Kidney epithelial cell (primary cell): ENCODE data around the gene ZFX. TPM values are rescaled to one million over a fixed set of nuclear protein-coding genes. Genes with fewer than 3 reads are reported as not detected.

Experiments used
- DNase-seq: peaks from one replicate; pipeline ENCODE4 v3.0.0-alpha.2; 2010; ENCODE audit warnings: low read depth
- H3K27me3 ChIP-seq: 2 replicates; pipeline ENCODE4 v1.6.0; 2011; ENCODE audit warnings: low read length; ENCODE audit not compliant: control insufficient read depth, insufficient read depth
- H3K36me3 ChIP-seq: 2 replicates; pipeline ENCODE4 v1.5.1; 2011; ENCODE audit warnings: low read length; ENCODE audit not compliant: control insufficient read depth, insufficient read depth
- H3K4me3 ChIP-seq: 2 replicates; pipeline ENCODE4 v1.5.1; 2011; ENCODE audit warnings: low read depth, mild to moderate bottlenecking, control low read depth, low read length
- total RNA-seq: library from RNA; depleted of rRNA; stranded (reverse); fragments of >200 nt; gene quantifications from 2 replicates; pipeline ENCODE4 v1.2.3, GENCODE V29; 2015
- TF ChIP-seq, protein P1 (sequence below): IDR thresholded peaks from 2 replicates; pipeline ENCODE4 v1.5.1; 2011; ENCODE audit warnings: mild to moderate bottlenecking, moderate library complexity, low read length, control low read depth, inconsistent platforms; ENCODE audit not compliant: insufficient read depth, poor library complexity, severe bottlenecking

The ZFX gene
- 17.6 and 19.7 TPM in 2 replicates for total RNA-seq

GRCh38 chrX:24149351-24150050 lies at the start of gene ZFX:
ZFX (plus strand) TSS chrX:24149729; CDS start chrX:24172743, 23,014 bp downstream.
- DNase-seq = no peak
- TF ChIP-seq, protein P1, sequence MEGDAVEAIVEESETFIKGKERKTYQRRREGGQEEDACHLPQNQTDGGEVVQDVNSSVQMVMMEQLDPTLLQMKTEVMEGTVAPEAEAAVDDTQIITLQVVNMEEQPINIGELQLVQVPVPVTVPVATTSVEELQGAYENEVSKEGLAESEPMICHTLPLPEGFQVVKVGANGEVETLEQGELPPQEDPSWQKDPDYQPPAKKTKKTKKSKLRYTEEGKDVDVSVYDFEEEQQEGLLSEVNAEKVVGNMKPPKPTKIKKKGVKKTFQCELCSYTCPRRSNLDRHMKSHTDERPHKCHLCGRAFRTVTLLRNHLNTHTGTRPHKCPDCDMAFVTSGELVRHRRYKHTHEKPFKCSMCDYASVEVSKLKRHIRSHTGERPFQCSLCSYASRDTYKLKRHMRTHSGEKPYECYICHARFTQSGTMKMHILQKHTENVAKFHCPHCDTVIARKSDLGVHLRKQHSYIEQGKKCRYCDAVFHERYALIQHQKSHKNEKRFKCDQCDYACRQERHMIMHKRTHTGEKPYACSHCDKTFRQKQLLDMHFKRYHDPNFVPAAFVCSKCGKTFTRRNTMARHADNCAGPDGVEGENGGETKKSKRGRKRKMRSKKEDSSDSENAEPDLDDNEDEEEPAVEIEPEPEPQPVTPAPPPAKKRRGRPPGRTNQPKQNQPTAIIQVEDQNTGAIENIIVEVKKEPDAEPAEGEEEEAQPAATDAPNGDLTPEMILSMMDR = no peak

DNA sequence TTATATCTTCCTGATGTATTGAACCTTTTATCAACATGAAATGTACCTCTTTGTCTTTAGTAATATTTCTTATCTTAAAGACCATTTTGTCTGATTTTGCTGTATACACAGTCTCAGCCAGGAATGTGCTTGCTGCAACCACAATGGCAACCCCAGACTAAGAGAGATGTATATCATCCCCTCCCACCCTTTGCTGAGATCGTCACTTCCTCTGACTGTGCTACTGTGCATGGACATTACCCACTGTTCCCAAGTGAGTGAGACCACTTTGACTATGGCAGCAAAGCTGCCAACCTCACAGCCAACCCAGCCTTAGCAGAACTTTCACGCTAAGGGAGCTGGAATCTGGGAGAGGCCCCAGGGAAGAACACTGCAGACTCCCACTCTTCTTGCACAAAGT lies 48.8 kb upstream of the ZFX start:
- TF ChIP-seq, protein P1 = no peak
- Histone ChIP-seq H3K36me3 (no peaks in the 10 kb centered on the region), H3K27me3 (peaks cover 2% of the 10 kb centered on the region), H3K4me3 (no peak overlapping the region)
- no peak for DNase-seq

More at GRCh38 chrX:24149351-24150050, at the start of gene ZFX:
- peak within 1 kb of the TSS; percentile 89 for H3K4me3 ChIP-seq
- H3K36me3 ChIP-seq = no peaks in the 10 kb centered on the region
- no peaks in the 10 kb centered on the region for H3K27me3 ChIP-seq

DNA sequence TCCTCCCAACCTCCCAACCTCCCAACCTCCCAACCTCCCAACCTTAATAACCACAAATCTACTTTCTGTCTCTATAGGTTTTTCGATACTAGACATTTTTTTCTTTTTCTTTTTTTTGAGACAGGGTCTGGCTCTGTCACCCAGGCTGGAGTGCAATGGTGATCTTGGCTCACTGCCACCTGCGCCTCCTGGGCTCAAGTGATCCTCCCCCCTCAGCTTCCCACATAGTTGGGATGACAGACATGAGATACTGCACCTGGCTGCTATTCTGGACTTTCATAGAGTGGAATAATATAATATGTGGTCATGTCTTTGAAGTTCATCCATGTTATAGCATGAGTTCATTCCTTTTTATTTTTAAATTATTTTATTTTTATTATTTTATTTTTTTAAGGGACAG lies 39.5 kb upstream of the ZFX start:
- H3K4me3 ChIP-seq = no peak overlapping the region
- TF ChIP-seq, protein P1 = no peak
- H3K36me3 ChIP-seq = no peaks in the 10 kb centered on the region
- no peaks in the 10 kb centered on the region for H3K27me3 ChIP-seq
- no peak for DNase-seq

- H3K36me3 ChIP-seq = no peaks in the 10 kb centered on the region
- DNase-seq = no peak
- TF ChIP-seq, protein P1 = no peak
- no peaks in the 10 kb centered on the region for H3K27me3 ChIP-seq
- H3K4me3 ChIP-seq = no peak overlapping the region
Measured at GRCh38 chrX:24113181-24113580, 36.3 kb upstream of the ZFX start.

DNA sequence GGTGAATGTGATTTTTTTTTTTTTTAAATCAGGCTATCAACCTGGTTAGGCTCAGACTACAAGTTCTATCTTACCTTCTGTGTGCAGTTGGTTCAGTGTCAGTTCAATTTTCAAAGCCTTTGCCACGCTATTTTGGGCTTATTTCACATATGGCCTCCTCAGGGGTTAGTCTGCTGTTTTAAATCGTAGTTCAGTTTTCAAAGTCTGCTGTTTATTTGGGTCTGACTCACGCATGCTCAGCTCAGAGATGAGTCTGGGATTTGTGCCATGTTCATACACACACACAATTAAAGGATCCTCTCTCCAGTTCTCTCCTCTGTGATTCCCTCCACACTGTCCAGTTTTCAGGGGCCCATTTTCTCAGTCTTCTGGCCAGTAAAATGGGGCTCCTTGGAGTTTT lies 32.3 kb upstream of the ZFX start:
- H3K27me3 ChIP-seq = peaks cover 2% of the 10 kb centered on the region
- DNase-seq = no peak
- TF ChIP-seq, protein P1 = no peak
- no peaks in the 10 kb centered on the region for H3K36me3 ChIP-seq
- H3K4me3 ChIP-seq = no peak overlapping the region
